ENCODE data around the gene AHSP.

Gene AHSP

DNA sequence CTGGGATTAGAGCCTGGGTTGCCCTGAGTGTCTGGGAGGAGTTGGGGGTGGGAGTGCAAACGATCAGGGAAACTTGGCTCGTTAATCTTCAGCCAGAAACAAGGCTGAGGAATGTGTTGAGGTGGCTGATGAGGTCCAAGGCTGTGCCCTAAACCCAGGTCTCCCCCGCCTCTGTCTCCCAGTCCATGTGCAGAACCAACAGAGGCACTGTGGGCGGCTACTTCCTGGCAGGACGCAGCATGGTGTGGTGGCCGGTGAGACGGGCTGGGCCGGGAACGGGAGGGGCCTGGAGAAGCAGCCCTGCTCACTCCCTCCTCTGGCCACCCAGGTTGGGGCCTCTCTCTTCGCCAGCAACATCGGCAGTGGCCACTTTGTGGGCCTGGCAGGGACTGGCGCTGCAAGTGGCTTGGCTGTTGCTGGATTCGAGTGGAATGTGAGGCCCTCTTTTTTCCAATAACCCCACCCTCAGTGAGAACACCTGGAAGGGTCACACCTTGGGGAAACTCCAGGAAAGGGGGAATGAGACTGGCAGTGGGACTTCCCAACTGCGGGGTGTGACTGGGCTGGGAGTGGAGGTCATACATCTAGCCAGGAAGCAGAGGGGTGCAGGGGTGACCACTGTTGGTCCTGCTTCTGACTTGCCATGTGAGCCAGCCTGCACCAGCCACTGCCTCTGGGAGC lies 43.1 kb upstream of the AHSP start:
- Histone ChIP-seq H3K27ac (no peak overlapping the region), H3K27me3 (peaks cover 34% of the 10 kb centered on the region), H3K4me1 (ENCODE audit: control insufficient read depth in 1 of 2, insufficient read depth in 1 of 2, low read depth in 1 of 2, low read length in 1 of 2) (peaks cover 13 to 21% of the 10 kb centered on the region in 2 experiments), H3K9me3 (no peaks in the 10 kb centered on the region), H3K36me3 (peaks cover 4% of the 10 kb centered on the region), H3K4me3 (ENCODE audit: low read depth in 1 of 2, low read length in 1 of 2) (no peak overlapping the region)
- TF ChIP-seq, protein P1, sequence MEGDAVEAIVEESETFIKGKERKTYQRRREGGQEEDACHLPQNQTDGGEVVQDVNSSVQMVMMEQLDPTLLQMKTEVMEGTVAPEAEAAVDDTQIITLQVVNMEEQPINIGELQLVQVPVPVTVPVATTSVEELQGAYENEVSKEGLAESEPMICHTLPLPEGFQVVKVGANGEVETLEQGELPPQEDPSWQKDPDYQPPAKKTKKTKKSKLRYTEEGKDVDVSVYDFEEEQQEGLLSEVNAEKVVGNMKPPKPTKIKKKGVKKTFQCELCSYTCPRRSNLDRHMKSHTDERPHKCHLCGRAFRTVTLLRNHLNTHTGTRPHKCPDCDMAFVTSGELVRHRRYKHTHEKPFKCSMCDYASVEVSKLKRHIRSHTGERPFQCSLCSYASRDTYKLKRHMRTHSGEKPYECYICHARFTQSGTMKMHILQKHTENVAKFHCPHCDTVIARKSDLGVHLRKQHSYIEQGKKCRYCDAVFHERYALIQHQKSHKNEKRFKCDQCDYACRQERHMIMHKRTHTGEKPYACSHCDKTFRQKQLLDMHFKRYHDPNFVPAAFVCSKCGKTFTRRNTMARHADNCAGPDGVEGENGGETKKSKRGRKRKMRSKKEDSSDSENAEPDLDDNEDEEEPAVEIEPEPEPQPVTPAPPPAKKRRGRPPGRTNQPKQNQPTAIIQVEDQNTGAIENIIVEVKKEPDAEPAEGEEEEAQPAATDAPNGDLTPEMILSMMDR (IDR thresholded peaks at IDR 0.05) = no peak

GRCh38 chr16:31485571-31485970 lies 42.1 kb upstream of the AHSP start:
- TF ChIP-seq, protein P1 (IDR thresholded peaks at IDR 0.05) = no peak
- Histone ChIP-seq H3K36me3 (peaks cover 4% of the 10 kb centered on the region), H3K27ac (no peak overlapping the region), H3K9me3 (no peaks in the 10 kb centered on the region), H3K4me1 (ENCODE audit: control insufficient read depth in 1 of 2, insufficient read depth in 1 of 2, low read depth in 1 of 2, low read length in 1 of 2) (peaks cover 13 to 20% of the 10 kb centered on the region in 2 experiments), H3K27me3 (peaks cover 34% of the 10 kb centered on the region), H3K4me3 (ENCODE audit: low read depth in 1 of 2, low read length in 1 of 2) (no peak overlapping the region)

DNA sequence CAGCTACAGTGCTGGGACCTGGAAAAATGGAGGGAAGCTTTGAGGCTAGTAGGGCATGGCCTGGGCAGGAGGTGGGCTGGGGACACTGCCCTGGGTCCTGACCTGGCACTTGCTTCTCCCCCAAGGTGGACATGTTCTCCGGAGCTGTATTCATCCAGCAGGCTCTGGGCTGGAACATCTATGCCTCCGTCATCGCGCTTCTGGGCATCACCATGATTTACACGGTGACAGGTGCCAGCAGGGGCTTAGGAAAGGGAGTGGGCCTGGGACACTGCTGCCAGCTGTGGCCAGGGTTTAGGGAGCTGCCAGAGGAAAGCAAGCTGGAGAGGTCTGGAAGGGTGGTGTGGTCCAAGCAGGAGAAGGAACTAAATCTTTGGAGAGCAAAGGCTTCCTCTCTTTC lies 41.7 kb upstream of the AHSP start:
- peaks cover 4% of the 10 kb centered on the region for H3K36me3 ChIP-seq
- TF ChIP-seq, protein P1 (IDR thresholded peaks at IDR 0.05) = no peak
- no peaks in the 10 kb centered on the region for H3K9me3 ChIP-seq
- H3K4me1 ChIP-seq (ENCODE audit: control insufficient read depth in 1 of 2, insufficient read depth in 1 of 2, low read depth in 1 of 2, low read length in 1 of 2) = peaks cover 13 to 15% of the 10 kb centered on the region in 2 experiments
- H3K4me3 ChIP-seq (ENCODE audit: low read depth in 1 of 2, low read length in 1 of 2) = no peak overlapping the region
- H3K27me3 ChIP-seq = peaks cover 34% of the 10 kb centered on the region
- H3K27ac ChIP-seq = no peak overlapping the region

DNA sequence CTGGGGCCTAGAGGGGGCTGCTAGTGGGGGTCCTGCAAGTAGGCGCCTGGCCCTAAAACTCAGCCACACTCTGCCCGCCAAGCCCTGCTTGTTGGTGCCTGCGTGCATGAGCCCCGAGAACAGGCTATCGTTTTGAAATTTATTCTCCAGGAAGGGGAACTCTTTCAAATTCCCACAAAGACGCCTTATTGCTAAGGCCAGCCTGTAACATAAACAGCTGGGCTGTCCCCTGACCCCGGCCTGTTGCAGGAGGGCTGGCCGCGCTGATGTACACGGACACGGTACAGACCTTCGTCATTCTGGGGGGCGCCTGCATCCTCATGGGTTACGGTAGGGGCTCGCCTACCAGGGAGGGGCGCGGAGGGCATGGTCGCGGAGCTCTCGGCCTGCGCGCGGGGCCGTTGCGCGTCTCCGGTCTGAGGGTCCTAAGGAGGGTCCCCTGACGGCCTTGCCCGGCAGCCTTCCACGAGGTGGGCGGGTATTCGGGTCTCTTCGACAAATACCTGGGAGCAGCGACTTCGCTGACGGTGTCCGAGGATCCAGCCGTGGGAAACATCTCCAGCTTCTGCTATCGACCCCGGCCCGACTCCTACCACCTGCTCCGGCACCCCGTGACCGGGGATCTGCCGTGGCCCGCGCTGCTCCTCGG lies 40.5 kb upstream of the AHSP start:
- no peak overlapping the region for H3K27ac ChIP-seq
- H3K4me3 ChIP-seq (ENCODE audit: low read depth in 1 of 2, low read length in 1 of 2) = peak overlapping the region; percentile 67 to 90
- no peaks in the 10 kb centered on the region for H3K9me3 ChIP-seq
- peaks cover 8% of the 10 kb centered on the region for H3K36me3 ChIP-seq
- TF ChIP-seq, protein P1 (IDR thresholded peaks at IDR 0.05) = no peak
- peaks cover 34% of the 10 kb centered on the region for H3K27me3 ChIP-seq
- peaks cover 13 to 15% of the 10 kb centered on the region in 2 experiments for H3K4me1 ChIP-seq (ENCODE audit: control insufficient read depth in 1 of 2, insufficient read depth in 1 of 2, low read depth in 1 of 2, low read length in 1 of 2)

GRCh38 chr16:31487720-31488467 lies 39.8 kb upstream of the AHSP start:
- peaks cover 15% of the 10 kb centered on the region for H3K36me3 ChIP-seq
- H3K4me1 ChIP-seq (ENCODE audit: control insufficient read depth in 1 of 2, insufficient read depth in 1 of 2, low read depth in 1 of 2, low read length in 1 of 2) = peaks cover 13 to 15% of the 10 kb centered on the region in 2 experiments
- TF ChIP-seq, protein P1 (IDR thresholded peaks at IDR 0.05) = no peak
- no peak overlapping the region for H3K27ac ChIP-seq
- no peaks in the 10 kb centered on the region for H3K9me3 ChIP-seq
- peak overlapping the region; percentile 67 to 90 for H3K4me3 ChIP-seq (ENCODE audit: low read depth in 1 of 2, low read length in 1 of 2)
- H3K27me3 ChIP-seq = peaks cover 34% of the 10 kb centered on the region

All from neutrophil (primary cell).